ENCODE results near the gene ST6GALNAC1.

Gene ST6GALNAC1

GRCh38 chr17:76593384-76593826, 50.2 kb downstream of the ST6GALNAC1 start:
- TF ChIP-seq CTCF (IDR thresholded peaks at IDR 0.05; ENCODE audit: borderline replicate concordance, control extremely low read depth, extremely low read depth, insufficient read depth, missing control alignments) = no peak
- in situ Hi-C loops (cut with MboI; ENCODE audit: low sequenced_read_pairs, unreplicated experiment) = no loop called here
- no peak for DNase-seq (ENCODE audit: low spot score)

GRCh38 chr17:76588182-76588581, 55.4 kb downstream of the ST6GALNAC1 start:
- in situ Hi-C loops (cut with MboI; ENCODE audit: low sequenced_read_pairs, unreplicated experiment) = no loop called here
- peak; percentile 11 for DNase-seq (ENCODE audit: low spot score)
- TF ChIP-seq CTCF (IDR thresholded peaks at IDR 0.05; ENCODE audit: borderline replicate concordance, control extremely low read depth, extremely low read depth, insufficient read depth, missing control alignments) = no peak

- DNase-seq (ENCODE audit: low spot score) = peak; percentile 20
- in situ Hi-C loops (cut with MboI; ENCODE audit: low sequenced_read_pairs, unreplicated experiment) = no loop called here
- no peak for TF ChIP-seq CTCF (IDR thresholded peaks at IDR 0.05; ENCODE audit: borderline replicate concordance, control extremely low read depth, extremely low read depth, insufficient read depth, missing control alignments)
These were observed 56.6 kb downstream of the ST6GALNAC1 start for GRCh38 chr17:76586741-76587487.

DNA sequence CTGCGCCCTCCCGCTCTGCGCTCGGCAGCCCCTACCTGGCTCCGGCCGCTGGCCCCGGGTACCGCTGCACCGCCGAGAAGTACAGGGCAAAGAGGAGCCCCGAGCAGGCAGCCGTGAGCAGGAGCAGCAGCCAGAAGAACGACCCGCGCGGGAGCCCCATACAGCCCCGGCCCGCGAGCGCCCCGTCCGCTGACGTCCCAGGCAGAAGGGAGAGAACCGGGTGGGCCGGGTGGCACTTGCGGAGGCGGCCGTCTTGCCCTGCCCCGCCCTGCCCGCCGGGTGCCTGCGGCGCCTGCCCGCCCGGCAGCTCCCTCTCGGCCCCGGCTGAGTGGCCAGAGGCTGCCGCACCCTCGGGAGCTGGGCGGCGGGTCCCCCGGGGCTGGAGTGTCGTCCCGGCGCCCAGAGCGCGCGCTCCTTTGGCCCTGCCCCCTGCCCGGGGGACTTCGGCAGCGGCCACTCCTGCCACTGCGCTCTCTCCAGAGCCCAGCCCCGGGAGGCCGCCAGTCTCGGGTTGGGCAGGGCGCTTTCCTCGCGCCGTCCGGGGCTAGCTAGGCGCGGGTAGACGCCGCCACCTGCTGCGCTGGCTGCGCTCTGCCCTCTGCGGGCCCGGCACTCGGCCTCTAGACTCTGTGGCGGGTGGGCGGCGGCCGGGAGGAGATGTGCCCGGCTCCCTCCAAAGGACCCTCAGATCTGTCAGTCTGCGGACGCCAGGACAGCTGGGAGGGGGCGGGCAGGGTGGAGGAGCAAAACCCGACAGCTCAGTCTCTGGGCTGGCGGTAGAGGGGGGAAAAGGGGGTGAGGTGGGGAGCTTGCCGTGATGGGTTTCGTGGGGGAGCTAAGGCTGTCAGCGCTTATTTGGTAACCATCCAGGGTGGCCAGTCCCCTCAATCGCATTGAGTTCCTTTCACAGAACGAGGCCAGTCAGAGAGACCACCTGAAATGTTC, 57.6 kb downstream of the ST6GALNAC1 start, which contains the start of gene ST6GALNAC2:
ST6GALNAC2 (minus strand) TSS at position 212 of the 945 bp plus-strand sequence; CDS start at position 160, 52 bp downstream.
- in situ Hi-C loops (cut with MboI; ENCODE audit: low sequenced_read_pairs, unreplicated experiment) = no loop called here
- DNase-seq (ENCODE audit: low spot score) = peak; percentile 61
- peak; percentile 41 for TF ChIP-seq CTCF (IDR thresholded peaks at IDR 0.05; ENCODE audit: borderline replicate concordance, control extremely low read depth, extremely low read depth, insufficient read depth, missing control alignments)

GRCh38 chr17:76585033-76585648, 58.4 kb downstream of the ST6GALNAC1 start:
- in situ Hi-C loops (cut with MboI; ENCODE audit: low sequenced_read_pairs, unreplicated experiment) = no loop called here
- DNase-seq (ENCODE audit: low spot score) = peak; percentile 43

More at GRCh38 chr17:76585033-76585648, 58.4 kb downstream of the ST6GALNAC1 start:
- no peak for TF ChIP-seq CTCF (IDR thresholded peaks at IDR 0.05; ENCODE audit: borderline replicate concordance, control extremely low read depth, extremely low read depth, insufficient read depth, missing control alignments)
